Measurements from ENCODE around the gene GRIN1.

GRIN1 gene

GRCh38 chr9:137194388-137194787 lies 55.4 kb downstream of the GRIN1 start:
- no peak overlapping the region for H3K4me3 ChIP-seq
- H3K4me2 ChIP-seq: peak overlapping the region in 2 of 11 experiments; percentile 14 to 23; a peak in 3 of 22 replicates
- H3K4me1 ChIP-seq: peaks cover 46 to 92% (median 71%) of the 10 kb centered on the region in 10 experiments
- peaks cover 15 to 68% (median 30%) of the 10 kb centered on the region in 11 experiments; a peak in 20 of 22 replicates for H3K36me3 ChIP-seq
- no peak overlapping the region for H3K27ac ChIP-seq
- no peaks in the 10 kb centered on the region for H3K9me3 ChIP-seq (replicated peaks in 1 of 11)
- H3K27me3 ChIP-seq: no peaks in the 10 kb centered on the region
- no peak for TF ChIP-seq Cebpa-rat (IDR thresholded peaks at IDR 0.05)
- peak overlapping the region in 8 of 11 experiments; percentile 24 to 60 (median 32); a peak in 8 of 22 replicates for H3K9ac ChIP-seq
- peaks cover 23 to 100% (median 92%) of the 10 kb centered on the region in 11 experiments; a peak in 21 of 22 replicates for H4K20me1 ChIP-seq

GRCh38 chr9:137194909-137195308 lies 56.0 kb downstream of the GRIN1 start:
- no peak for TF ChIP-seq Cebpa-rat (IDR thresholded peaks at IDR 0.05)
- Histone ChIP-seq H3K36me3 (peaks cover 12 to 64% (median 27%) of the 10 kb centered on the region in 11 experiments; a peak in 20 of 22 replicates), H3K9ac (peak overlapping the region in 7 of 11 experiments; percentile 6 to 48 (median 32); a peak in 7 of 22 replicates), H3K27ac (no peak overlapping the region), H3K4me2 (peak overlapping the region in 2 of 11 experiments; percentile 14 to 23; a peak in 2 of 22 replicates), H4K20me1 (peaks cover 18 to 100% (median 90%) of the 10 kb centered on the region in 11 experiments; a peak in 21 of 22 replicates), H3K27me3 (no peaks in the 10 kb centered on the region), H3K4me1 (peaks cover 44 to 92% (median 69%) of the 10 kb centered on the region in 10 experiments), H3K4me3 (no peak overlapping the region), H3K9me3 (replicated peaks in 1 of 11) (no peaks in the 10 kb centered on the region)

- 0 out of 22 replicates have a peak overlapping the region, but pooled peaks of 1 of the 11 experiments have one; percentile 6 for H3K4me2 ChIP-seq
- H3K4me3 ChIP-seq: no peak overlapping the region
- H3K9me3 ChIP-seq (replicated peaks in 1 of 11): no peaks in the 10 kb centered on the region
- no peaks in the 10 kb centered on the region for H3K27me3 ChIP-seq
- TF ChIP-seq Cebpa-rat (IDR thresholded peaks at IDR 0.05): no peak
- no peak overlapping the region for H3K27ac ChIP-seq
- peaks cover 36 to 84% (median 62%) of the 10 kb centered on the region in 10 experiments for H3K4me1 ChIP-seq
- peaks cover 6 to 56% (median 19%) of the 10 kb centered on the region in 11 experiments; a peak in 20 of 22 replicates for H3K36me3 ChIP-seq
- peak overlapping the region in 6 of 11 experiments; percentile 4 to 48 (median 28); a peak in 7 of 22 replicates for H3K9ac ChIP-seq
- peaks cover 14 to 92% (median 82%) of the 10 kb centered on the region in 11 experiments; a peak in 21 of 22 replicates for H4K20me1 ChIP-seq
Observed at GRCh38 chr9:137195525-137196220, 56.7 kb downstream of the GRIN1 start.

GRCh38 chr9:137198051-137198901 lies 59.3 kb downstream of the GRIN1 start:
- H3K4me2 ChIP-seq: peak overlapping the region; percentile 88 to 100 (median 97)
- H4K20me1 ChIP-seq: peaks cover 14 to 86% (median 64%) of the 10 kb centered on the region in 11 experiments; a peak in 21 of 22 replicates
- H3K27me3 ChIP-seq: no peaks in the 10 kb centered on the region
- peak overlapping the region; percentile 79 to 97 (median 88); a peak in 21 of 22 replicates for H3K9ac ChIP-seq
- H3K4me1 ChIP-seq: peaks cover 49 to 83% (median 64%) of the 10 kb centered on the region in 10 experiments
- peaks cover 0 to 30% (median 0%) of the 10 kb centered on the region in 11 experiments; a peak in 4 of 22 replicates for H3K36me3 ChIP-seq
- peak overlapping the region; percentile 12 to 89 (median 80); a peak in 15 of 20 replicates for H3K4me3 ChIP-seq
- no peaks in the 10 kb centered on the region for H3K9me3 ChIP-seq (replicated peaks in 1 of 11)
- H3K27ac ChIP-seq: no peak overlapping the region
- TF ChIP-seq Cebpa-rat (IDR thresholded peaks at IDR 0.05): no peak

- Histone ChIP-seq H3K27ac (no peak overlapping the region), H4K20me1 (peaks cover 14 to 86% (median 58%) of the 10 kb centered on the region in 11 experiments; a peak in 21 of 22 replicates)
Observed at GRCh38 chr9:137198902-137199283, 59.9 kb downstream of the GRIN1 start.

GRCh38 chr9:137199411-137200121 lies 60.6 kb downstream of the GRIN1 start:
- H3K9ac ChIP-seq: peak overlapping the region; percentile 79 to 97 (median 88); a peak in 21 of 22 replicates
- TF ChIP-seq Cebpa-rat (IDR thresholded peaks at IDR 0.05): no peak
- peaks cover 0 to 23% (median 0%) of the 10 kb centered on the region in 11 experiments; a peak in 3 of 22 replicates for H3K36me3 ChIP-seq
- H3K4me1 ChIP-seq: peaks cover 62 to 86% (median 70%) of the 10 kb centered on the region in 10 experiments
- no peaks in the 10 kb centered on the region for H3K27me3 ChIP-seq
- peak overlapping the region; percentile 79 to 89 (median 86) for H3K4me3 ChIP-seq
- H3K27ac ChIP-seq: peak overlapping the region in 1 of 11 experiments; percentile 38; a peak in 1 of 22 replicates
- H4K20me1 ChIP-seq: peaks cover 14 to 86% (median 58%) of the 10 kb centered on the region in 11 experiments; a peak in 21 of 22 replicates
- H3K9me3 ChIP-seq (replicated peaks in 1 of 11): no peaks in the 10 kb centered on the region
- H3K4me2 ChIP-seq: peak overlapping the region; percentile 88 to 100 (median 97)

More at GRCh38 chr9:137198902-137199283, 59.9 kb downstream of the GRIN1 start:
- peaks cover 55 to 86% (median 67%) of the 10 kb centered on the region in 10 experiments for H3K4me1 ChIP-seq
- peak overlapping the region; percentile 79 to 97 (median 88); a peak in 21 of 22 replicates for H3K9ac ChIP-seq
- TF ChIP-seq Cebpa-rat (IDR thresholded peaks at IDR 0.05): no peak
- no peaks in the 10 kb centered on the region for H3K27me3 ChIP-seq
- peak overlapping the region; percentile 79 to 89 (median 86); a peak in 17 of 20 replicates for H3K4me3 ChIP-seq
- peak overlapping the region; percentile 88 to 100 (median 97) for H3K4me2 ChIP-seq
- no peaks in the 10 kb centered on the region for H3K9me3 ChIP-seq (replicated peaks in 1 of 11)
- H3K36me3 ChIP-seq: peaks cover 0 to 27% (median 0%) of the 10 kb centered on the region in 11 experiments; a peak in 4 of 22 replicates

- Histone ChIP-seq H3K4me3 (peak within 1 kb of the TSS; percentile 79 to 89 (median 86)), H3K9me3 (replicated peaks in 1 of 11) (no peaks in the 10 kb centered on the region), H3K4me1 (peaks cover 65 to 81% (median 73%) of the 10 kb centered on the region in 10 experiments), H3K27ac (peak within 1 kb of the TSS; percentile 52 to 92 (median 76); a peak in 21 of 22 replicates), H3K27me3 (no peaks in the 10 kb centered on the region), H3K4me2 (peak within 1 kb of the TSS; percentile 89 to 100 (median 99)), H3K9ac (peak within 1 kb of the TSS; percentile 79 to 97 (median 88)), H3K36me3 (peaks cover 0 to 13% (median 0%) of the 10 kb centered on the region in 11 experiments; a peak in 3 of 22 replicates), H4K20me1 (peaks cover 14 to 82% (median 53%) of the 10 kb centered on the region in 11 experiments; a peak in 21 of 22 replicates)
- TF ChIP-seq Cebpa-rat (IDR thresholded peaks at IDR 0.05): no peak
Observed at GRCh38 chr9:137200311-137201204, 61.6 kb downstream of the GRIN1 start, which contains the start of gene TPRN. Gene TPRN (minus strand): TSS chr9:137200741. CDS start chr9:137200711, 30 bp downstream.

All from BLaER1 treated with 17β-estradiol and CSF1 and Interleukin-3, amounts not matched to agents 10 nM and 100 nM (cell line).